Ecto neural progenitor cell (in vitro differentiated cells): ENCODE measurements around the gene TSNAX.

ENCODE experiments used
- DNase-seq: peaks from one replicate; pipeline ENCODE4 v3.0.0-alpha.2; 2018; ENCODE audit warnings: low spot score

The TSNAX gene

GRCh38 chr1:231518485-231519034, 9.9 kb upstream of the TSNAX start:
- DNase-seq = no peak

DNA sequence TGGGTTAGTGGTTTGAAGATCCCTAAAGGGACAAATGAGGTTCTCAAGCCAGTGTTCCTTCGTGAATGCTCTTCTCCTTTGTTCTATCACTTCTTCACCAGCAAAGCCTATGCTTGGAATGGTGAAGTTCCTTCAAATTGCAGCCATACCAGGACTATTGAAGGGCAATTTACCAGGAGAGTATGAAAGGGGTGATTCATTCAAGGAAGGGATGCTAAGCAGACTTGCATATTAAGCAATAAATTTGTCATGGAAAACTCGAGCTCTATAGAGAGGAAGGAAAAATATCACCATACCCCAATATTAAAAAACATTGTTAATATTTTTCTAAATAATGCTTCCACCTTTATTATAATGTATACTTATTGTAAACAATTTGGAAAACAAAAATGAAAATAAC, 9.3 kb upstream of the TSNAX start:
- no peak for DNase-seq

DNA sequence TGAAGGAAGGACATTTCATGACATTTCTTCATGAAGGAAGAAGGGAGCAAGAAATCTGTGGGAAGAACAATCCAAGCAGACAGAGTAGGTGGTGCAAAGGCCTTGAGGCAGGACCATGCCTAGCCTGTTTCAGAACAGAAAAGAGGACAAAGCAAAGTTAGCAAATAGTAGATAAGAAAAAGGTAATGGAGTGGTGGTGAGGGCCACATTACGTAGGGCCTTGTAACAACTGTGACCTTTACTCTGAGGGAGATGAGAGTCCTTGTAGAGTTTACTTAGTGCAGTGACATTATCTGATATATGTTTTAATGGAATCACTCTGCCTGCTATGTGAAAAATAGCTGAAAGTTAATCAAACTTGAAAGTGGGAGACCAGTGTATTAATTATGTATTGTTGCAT, 6.4 kb upstream of the TSNAX start:
- no peak for DNase-seq

DNA sequence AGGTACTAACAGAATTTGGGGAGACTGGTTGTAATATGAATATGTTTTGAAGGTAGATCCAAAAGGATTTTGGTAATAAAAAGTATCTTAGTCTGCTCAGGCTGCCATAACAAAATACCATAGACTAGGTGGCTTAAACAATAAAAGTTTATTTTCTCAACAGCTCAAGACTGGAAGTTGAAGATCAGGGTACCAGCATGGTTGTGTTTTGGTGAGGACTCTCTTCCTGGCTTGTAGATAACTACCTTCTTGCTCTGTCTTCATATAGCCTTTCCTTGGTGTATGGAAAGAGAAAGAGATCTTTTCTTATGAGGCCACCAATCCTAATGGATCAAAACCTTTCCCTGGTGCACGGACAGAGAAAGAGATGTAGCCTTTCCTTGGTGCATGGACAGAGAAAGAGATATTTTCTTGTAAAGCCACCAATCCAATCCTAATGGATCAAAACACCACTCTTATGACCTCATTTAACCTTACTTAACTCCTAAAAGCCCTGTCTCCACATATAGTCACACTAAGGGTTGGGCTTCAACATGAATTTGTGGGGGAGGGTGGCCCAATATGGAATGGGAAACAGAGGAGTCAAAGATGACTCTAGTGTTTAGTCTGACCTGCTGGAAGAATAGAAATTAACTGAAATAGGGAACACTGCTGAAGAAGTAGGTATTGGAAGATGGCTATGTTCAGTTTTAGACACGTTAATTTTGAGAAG, 5.4 kb upstream of the TSNAX start:
- no peak for DNase-seq

GRCh38 chr1:231523816-231524215, 4.7 kb upstream of the TSNAX start:
- DNase-seq = no peak

DNA sequence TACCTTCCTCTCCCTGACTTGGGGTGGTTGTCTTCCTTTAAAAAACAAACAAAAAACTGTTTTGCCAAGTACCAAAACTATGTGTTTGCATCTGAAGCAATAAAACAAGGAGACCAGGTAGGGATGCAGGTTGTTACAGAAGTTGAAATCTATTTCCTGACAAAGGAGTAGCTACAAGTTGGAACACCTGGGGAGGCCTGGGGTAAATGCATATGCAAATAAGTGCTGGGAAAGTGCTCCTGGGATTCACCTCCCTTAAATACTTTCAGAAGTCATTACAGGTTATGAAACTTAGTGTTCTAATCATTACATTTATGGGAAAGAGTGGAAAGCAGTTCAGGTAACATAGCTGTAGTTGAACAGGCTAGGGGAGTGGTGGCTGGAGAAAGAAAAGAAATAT, 1.9 kb upstream of the TSNAX start:
- DNase-seq = no peak

DNA sequence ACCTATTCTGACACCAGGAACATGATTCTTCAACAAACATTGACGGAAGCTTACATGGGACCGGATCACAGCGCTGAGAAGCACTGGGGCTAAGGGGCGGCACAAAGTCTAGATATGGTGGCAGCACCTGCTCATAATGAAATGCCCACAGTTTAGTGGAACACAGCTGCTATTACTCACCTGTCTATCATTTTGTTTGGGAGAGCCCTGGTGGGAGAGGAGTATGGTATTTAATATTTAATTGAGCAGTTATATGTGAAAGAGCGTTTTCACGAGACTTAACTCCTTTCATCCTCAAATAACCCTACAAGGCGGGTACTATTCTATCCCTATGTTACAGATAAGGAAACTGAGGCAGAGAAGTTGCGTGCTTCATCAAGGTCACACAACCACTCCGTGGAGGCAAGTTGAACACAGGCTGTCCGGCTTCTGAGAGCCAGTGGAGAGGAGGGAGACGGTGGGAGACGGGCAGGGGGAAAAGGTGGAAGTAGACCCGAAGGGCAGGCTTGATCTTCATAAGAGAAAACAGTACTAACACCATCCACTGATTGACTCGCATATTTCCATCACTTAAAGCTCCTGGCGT, 790 bp upstream of the TSNAX start:
- DNase-seq = no peak

- DNase-seq = no peak
Measured at GRCh38 chr1:231533240-231533639, 4.8 kb downstream of the TSNAX start.

- DNase-seq = no peak
Measured at GRCh38 chr1:231534703-231535159, 6.3 kb downstream of the TSNAX start.

DNA sequence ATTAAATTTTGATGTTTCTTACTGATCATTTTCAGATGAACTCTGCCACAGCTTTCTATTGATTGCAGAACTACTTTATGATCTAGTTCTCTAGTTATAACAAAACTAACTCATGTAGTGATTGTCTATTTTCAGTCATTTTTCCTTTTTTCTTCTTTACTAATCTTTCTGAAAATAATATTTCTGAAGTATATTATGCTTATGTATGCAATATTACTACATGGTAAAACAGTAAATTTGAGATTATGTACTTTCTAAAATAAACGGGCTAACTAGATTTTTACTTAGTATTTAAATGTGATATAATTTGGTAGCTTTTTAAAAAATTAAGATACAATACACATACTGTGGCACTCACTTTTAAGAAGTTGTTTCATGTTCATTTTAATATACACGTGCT, 7.6 kb downstream of the TSNAX start:
- DNase-seq = no peak

GRCh38 chr1:231540847-231541246, 12.4 kb downstream of the TSNAX start:
- DNase-seq = no peak

- DNase-seq = no peak
Measured at GRCh38 chr1:231541842-231542241, 13.4 kb downstream of the TSNAX start.

DNA sequence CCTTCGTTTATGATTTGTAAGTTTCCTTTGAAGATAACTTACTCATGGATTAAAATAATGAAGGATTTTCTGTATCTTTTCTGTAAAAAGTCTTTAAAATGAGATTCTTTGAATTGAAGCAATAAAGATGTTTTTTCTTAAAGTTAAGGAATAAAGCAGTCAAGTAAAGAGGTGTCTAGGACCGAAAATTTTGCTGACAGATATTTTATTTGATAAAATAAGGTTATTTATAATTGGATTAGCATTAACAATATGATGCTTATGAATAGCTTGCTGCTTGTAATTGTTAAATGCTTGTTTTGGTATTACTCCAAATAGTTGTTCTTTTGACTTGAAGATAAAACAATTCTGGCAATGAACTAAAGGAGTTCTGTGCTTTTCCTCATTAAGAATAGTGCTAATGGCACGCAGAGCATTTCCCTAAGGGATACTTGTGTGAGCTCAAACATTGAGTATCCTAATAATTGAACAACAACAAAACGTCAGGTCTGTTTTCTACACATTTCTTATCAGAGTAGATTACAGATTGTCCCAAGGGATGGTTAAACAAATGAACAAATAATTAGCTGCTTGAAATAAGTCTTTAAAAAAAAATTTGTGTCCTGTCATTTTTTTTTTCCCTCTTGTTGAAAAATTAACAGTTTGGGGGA, 16.6 kb downstream of the TSNAX start:
- DNase-seq = no peak

DNA sequence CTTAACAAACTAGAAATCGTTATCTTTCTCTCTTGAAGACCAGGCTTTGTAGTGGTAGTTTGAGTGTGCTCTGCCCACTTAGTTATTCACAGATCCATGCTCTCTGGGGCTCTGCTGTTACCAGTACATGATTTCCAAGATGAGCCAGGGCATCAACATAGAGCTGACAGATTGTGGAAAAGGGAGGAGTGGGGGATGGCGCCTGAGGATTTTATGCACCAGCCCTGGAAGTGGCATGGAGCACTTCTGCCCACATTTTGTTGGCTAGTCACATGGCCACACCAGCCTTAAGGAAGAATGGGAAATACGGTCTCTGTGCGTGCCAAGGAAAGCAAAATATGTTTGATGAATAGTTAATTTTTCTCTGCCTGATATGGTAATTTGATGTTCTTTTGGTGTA, 18.2 kb downstream of the TSNAX start:
- DNase-seq = no peak

GRCh38 chr1:231549733-231550447, 21.4 kb downstream of the TSNAX start:
- no peak for DNase-seq

- DNase-seq = no peak
Measured at GRCh38 chr1:231550448-231550781, 21.9 kb downstream of the TSNAX start.

- DNase-seq = no peak
Measured at GRCh38 chr1:231553320-231553719, 24.9 kb downstream of the TSNAX start.

GRCh38 chr1:231554969-231555368, 26.5 kb downstream of the TSNAX start:
- no peak for DNase-seq

DNA sequence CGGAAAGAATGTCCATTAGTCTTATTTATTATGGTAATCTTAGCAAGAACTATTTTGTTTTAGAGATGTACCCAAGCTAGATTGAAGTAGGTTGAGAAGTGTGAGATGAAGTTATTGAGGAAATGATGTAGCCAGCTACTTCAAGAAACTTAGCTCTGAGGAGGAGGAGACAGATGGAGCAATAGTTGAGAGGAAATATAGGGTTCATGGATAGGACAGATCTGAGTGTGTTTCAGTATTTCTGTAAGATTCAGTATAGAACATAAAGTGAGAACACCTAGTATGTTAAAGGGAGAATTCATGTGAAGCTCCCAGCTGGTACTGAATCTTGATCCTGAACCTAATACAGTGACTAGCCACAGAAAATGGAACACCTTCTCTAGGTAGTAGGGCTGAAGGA, 28.9 kb downstream of the TSNAX start:
- no peak for DNase-seq

DNA sequence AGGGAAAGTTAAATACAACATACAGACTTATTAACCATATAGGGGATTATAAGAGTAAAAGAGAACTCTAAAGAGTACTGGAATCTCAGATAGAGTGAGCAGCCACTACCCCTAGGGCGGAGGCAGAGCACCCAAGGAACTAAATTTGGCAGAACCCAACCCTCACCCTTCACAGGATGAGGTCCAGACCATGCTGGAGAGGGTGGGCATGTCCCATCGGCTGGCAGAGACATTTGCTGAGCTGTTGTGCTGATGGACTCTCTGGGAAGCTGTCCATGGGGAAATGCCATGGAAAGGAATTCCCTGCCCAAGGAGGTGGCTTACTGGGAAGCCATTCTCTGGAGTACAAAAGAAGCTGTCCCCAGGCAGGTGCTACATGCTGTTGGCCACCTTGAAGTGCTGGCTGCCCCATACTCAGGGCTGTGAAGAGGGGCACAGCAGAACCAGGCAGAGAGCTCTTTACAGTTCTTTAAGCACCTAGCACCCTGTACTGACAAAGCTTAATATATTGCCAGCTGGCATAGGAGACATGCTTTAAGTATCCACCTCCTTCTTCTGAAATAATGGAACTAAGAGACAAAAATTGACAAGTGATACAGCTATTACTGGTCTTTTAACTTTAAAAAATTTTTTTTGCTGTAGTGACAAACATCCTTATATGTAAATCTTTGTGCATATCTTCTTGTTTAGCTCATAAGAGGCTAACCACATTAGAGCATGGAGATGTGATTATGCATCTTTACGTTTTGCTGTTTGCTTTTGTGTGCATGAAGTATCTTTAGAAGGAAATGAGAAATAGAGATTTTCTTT, 29.6 kb downstream of the TSNAX start:
- no peak for DNase-seq

DNA sequence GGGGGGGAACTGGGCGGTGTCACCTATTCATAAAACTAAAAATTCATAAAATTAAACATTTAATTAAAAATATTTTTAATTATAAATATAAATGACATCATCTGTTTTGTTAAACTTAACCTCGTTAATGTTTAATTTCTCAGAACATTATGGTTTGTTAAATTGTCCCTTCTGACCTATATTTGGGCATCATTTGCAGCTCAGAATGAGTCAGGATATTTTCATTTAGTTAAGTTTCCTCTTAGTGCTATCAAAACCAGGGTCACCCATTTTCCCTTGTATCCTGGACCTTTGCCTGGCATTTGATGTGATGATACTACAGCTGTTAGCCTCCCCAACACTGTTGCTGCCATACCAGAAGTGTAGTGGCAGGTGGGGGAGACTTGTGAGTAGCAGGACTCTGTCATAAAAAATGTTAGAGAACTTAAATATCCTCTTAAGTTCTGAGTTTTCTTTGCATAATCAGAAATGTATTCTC, 30.3 kb downstream of the TSNAX start:
- DNase-seq = no peak
